C4-2B (cell line): ENCODE results near the gene MARS1.

Experiments
- H3K27ac ChIP-seq: fragments of 450-650 bp; 2 replicates; pipeline ENCODE4 v1.5.1; 2017
- CTCF ChIP-seq: fragments of 450-650 bp; conservative IDR thresholded peaks from 2 replicates; pipeline ENCODE4 v1.5.1; 2017; ENCODE audit warnings: mild to moderate bottlenecking
- ZFX ChIP-seq: fragments of 450-650 bp; IDR thresholded peaks from 2 replicates; pipeline ENCODE4 v1.6.1; 2017

MARS1 gene

GRCh38 chr12:57518920-57519795, 31.3 kb downstream of the MARS1 start:
- H3K27ac ChIP-seq: peak overlapping the region; percentile 88
- no peak for TF ChIP-seq ZFX
- TF ChIP-seq CTCF: no peak

- TF ChIP-seq CTCF: no peak
- TF ChIP-seq ZFX: 0 out of 2 replicates have a peak, but pooled peaks have one; percentile 65
- H3K27ac ChIP-seq: peak overlapping the region; percentile 88
Observed at GRCh38 chr12:57519796-57520052, 31.9 kb downstream of the MARS1 start.

- peak within 1 kb of the TSS; percentile 88 for H3K27ac ChIP-seq
- TF ChIP-seq CTCF: no peak
- TF ChIP-seq ZFX: peak; percentile 56; the same call in 1 of the 2 replicates
Observed at GRCh38 chr12:57520053-57520818, 32.4 kb downstream of the MARS1 start, which contains the start of gene DDIT3. DDIT3 (minus strand) TSS chr12:57520514; CDS start chr12:57517406, 3,108 bp downstream.

GRCh38 chr12:57521525-57522010, 33.7 kb downstream of the MARS1 start:
- peak overlapping the region; percentile 88 for H3K27ac ChIP-seq
- no peak for TF ChIP-seq ZFX

GRCh38 chr12:57522011-57522886, 34.4 kb downstream of the MARS1 start, which contains the start of gene MBD6:
MBD6 (plus strand) TSS chr12:57522824; CDS start chr12:57524304, 1,480 bp downstream.
- no peak for TF ChIP-seq ZFX
- TF ChIP-seq CTCF: no peak

GRCh38 chr12:57522887-57523705, 35.2 kb downstream of the MARS1 start:
- peak overlapping the region; percentile 88 for H3K27ac ChIP-seq
- TF ChIP-seq ZFX: no peak
- TF ChIP-seq CTCF: no peak

More at GRCh38 chr12:57522011-57522886, 34.4 kb downstream of the MARS1 start, which contains the start of gene MBD6:
- peak within 1 kb of the TSS; percentile 88 for H3K27ac ChIP-seq
